ENCODE measurements around the gene CALML5. TPM values are rescaled to one million over a fixed set of nuclear protein-coding genes. Genes with fewer than 3 reads are reported as not detected.

CALML5 gene
- total and polyA plus RNA-seq, 2 of the 4 experiments (the other 2 are of a cell fraction), result not detected

GRCh38 chr10:5488272-5489161, 10.9 kb downstream of the CALML5 start (continued):
- no peak for TF ChIP-seq MAFK (IDR thresholded peaks at IDR 0.05; ENCODE audit: low read depth, low read length)

- ATAC-seq (ENCODE audit: low read depth) (no peak), DNase-seq (no peak)
- Histone ChIP-seq H2AFZ (replicated peaks; ENCODE audit: low read length, poor library complexity) (no peak overlapping the region), H4K8ac (ENCODE audit: low read depth in 2 of 2, low read length in 2 of 2) (no peak overlapping the region), H2BK5ac (ENCODE audit: low read depth, low read length, poor library complexity, severe bottlenecking) (no peak overlapping the region), H3K4ac (ENCODE audit: low read depth, low read length) (no peak overlapping the region), H2AK9ac (replicated peaks; ENCODE audit: low read depth, low read length, poor library complexity) (no peak overlapping the region), H4K20me1 (ENCODE audit: insufficient read depth, low read length) (no peaks in the 10 kb centered on the region), H3K4me2 (ENCODE audit: low read depth, low read length) (no peak overlapping the region), H3K14ac (replicated peaks; ENCODE audit: low read depth, low read length) (no peak overlapping the region), H3K56ac (ENCODE audit: extremely low read depth, insufficient read depth, low read length) (no peak overlapping the region), H2AK5ac (ENCODE audit: low read depth, low read length) (no peak overlapping the region), H3K18ac (ENCODE audit: low read depth, low read length) (no peak overlapping the region), H3K9ac (ENCODE audit: low read depth, low read length) (no peak overlapping the region), H3K36me3 (ENCODE audit: control insufficient read depth, insufficient read depth, low read length) (no peaks in the 10 kb centered on the region), H3K27ac (ENCODE audit: insufficient read depth, low read length) (no peak overlapping the region), H4K91ac (ENCODE audit: insufficient read depth, low read depth, low read length) (no peak overlapping the region), H3K4me1 (ENCODE audit: control insufficient read depth, insufficient read depth, low read length) (no peaks in the 10 kb centered on the region), H4K5ac (ENCODE audit: low read depth, low read length) (no peak overlapping the region), H3K23ac (ENCODE audit: low read depth, low read length) (no peak overlapping the region), H3K79me1 (ENCODE audit: low read depth in 1 of 2, low read length in 2 of 2) (no peaks in the 10 kb centered on the region), H3K4me3 (ENCODE audit: insufficient read depth, low read depth, low read length) (no peak overlapping the region), H2BK15ac (ENCODE audit: low read depth, low read length) (no peak overlapping the region), H3K9me3 (ENCODE audit: control insufficient read depth, insufficient read depth, low read length) (peaks cover 2% of the 10 kb centered on the region), H2BK20ac (ENCODE audit: low read depth, low read length) (no peak overlapping the region), H3K27me3 (ENCODE audit: control insufficient read depth, insufficient read depth, low read length) (peaks cover 12% of the 10 kb centered on the region; the same call in 1 of the 2 replicates), H2BK120ac (ENCODE audit: low read depth, low read length) (no peak overlapping the region), H3K9me1 (ENCODE audit: insufficient read depth, low read length) (0 out of 2 replicates have a peak, but pooled peaks cover 3% of the 10 kb centered on the region)
- intact Hi-C loops (cut with micrococcal nuclease) (no loop called here), in situ Hi-C loops (cut with MboI; ENCODE audit: low sequenced_read_pairs) (no loop called here), dilution Hi-C loops (cut with HindIII; ENCODE audit: low sequenced_read_pairs, unreplicated experiment) (no loop called here)
- BruUV-seq (replicated peaks), result no TSS peak
- ChIA-PET POLR2A (ENCODE audit: unreplicated experiment) (no interaction called here), CTCF (no interaction called here)
- WGBS, 2 experiments (ENCODE audit: extremely low coverage in 2 of 2, insufficient read length in 1 of 2), result 70% methylated on average over 7 of the region's 9 CpGs; no CpG with 5 or more reads in 1 of the 2 experiments
- TF ChIP-seq, protein P1, sequence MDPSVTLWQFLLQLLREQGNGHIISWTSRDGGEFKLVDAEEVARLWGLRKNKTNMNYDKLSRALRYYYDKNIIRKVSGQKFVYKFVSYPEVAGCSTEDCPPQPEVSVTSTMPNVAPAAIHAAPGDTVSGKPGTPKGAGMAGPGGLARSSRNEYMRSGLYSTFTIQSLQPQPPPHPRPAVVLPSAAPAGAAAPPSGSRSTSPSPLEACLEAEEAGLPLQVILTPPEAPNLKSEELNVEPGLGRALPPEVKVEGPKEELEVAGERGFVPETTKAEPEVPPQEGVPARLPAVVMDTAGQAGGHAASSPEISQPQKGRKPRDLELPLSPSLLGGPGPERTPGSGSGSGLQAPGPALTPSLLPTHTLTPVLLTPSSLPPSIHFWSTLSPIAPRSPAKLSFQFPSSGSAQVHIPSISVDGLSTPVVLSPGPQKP (IDR thresholded peaks at IDR 0.05; ENCODE audit: borderline replicate concordance, low read depth, low read length), result no peak
- no peak for TF ChIP-seq POLR2A (IDR thresholded peaks at IDR 0.05; ENCODE audit: low read depth, low read length)
- TF ChIP-seq RFX5 (IDR thresholded peaks at IDR 0.05; ENCODE audit: low read depth, low read length), result no peak
- no peak for TF ChIP-seq BHLHE40 (IDR thresholded peaks at IDR 0.05; ENCODE audit: low read depth, low read length)
- TF ChIP-seq, protein P2, sequence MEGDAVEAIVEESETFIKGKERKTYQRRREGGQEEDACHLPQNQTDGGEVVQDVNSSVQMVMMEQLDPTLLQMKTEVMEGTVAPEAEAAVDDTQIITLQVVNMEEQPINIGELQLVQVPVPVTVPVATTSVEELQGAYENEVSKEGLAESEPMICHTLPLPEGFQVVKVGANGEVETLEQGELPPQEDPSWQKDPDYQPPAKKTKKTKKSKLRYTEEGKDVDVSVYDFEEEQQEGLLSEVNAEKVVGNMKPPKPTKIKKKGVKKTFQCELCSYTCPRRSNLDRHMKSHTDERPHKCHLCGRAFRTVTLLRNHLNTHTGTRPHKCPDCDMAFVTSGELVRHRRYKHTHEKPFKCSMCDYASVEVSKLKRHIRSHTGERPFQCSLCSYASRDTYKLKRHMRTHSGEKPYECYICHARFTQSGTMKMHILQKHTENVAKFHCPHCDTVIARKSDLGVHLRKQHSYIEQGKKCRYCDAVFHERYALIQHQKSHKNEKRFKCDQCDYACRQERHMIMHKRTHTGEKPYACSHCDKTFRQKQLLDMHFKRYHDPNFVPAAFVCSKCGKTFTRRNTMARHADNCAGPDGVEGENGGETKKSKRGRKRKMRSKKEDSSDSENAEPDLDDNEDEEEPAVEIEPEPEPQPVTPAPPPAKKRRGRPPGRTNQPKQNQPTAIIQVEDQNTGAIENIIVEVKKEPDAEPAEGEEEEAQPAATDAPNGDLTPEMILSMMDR (conservative IDR thresholded peaks at IDR 0.05; ENCODE audit: low read depth, low read length), result no peak
- no peak for TF ChIP-seq RAD21 (IDR thresholded peaks at IDR 0.05; ENCODE audit: low read length)
- TF ChIP-seq SMC3 (IDR thresholded peaks at IDR 0.05; ENCODE audit: low read depth, low read length), result no peak
- TF ChIP-seq MAZ (IDR thresholded peaks at IDR 0.05; ENCODE audit: borderline replicate concordance, low read depth, low read length), result no peak
- no peak for TF ChIP-seq CEBPB (IDR thresholded peaks at IDR 0.05; ENCODE audit: low read depth, low read length)
- TF ChIP-seq, protein P3, sequence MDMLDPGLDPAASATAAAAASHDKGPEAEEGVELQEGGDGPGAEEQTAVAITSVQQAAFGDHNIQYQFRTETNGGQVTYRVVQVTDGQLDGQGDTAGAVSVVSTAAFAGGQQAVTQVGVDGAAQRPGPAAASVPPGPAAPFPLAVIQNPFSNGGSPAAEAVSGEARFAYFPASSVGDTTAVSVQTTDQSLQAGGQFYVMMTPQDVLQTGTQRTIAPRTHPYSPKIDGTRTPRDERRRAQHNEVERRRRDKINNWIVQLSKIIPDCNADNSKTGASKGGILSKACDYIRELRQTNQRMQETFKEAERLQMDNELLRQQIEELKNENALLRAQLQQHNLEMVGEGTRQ (IDR thresholded peaks at IDR 0.05; ENCODE audit: low read depth, low read length), result no peak
- TF ChIP-seq CHD1 (IDR thresholded peaks at IDR 0.05; ENCODE audit: low read depth, low read length), result no peak
- TF ChIP-seq MAFK (IDR thresholded peaks at IDR 0.05; ENCODE audit: low read depth, low read length), result no peak
- TF ChIP-seq RCOR1 (IDR thresholded peaks at IDR 0.05; ENCODE audit: insufficient replicate concordance, low read length), result no peak
Observed at GRCh38 chr10:5486853-5487235, 12.5 kb downstream of the CALML5 start.

Data from IMR-90 (cell line).